ENCODE measurements around the gene KDM6B.

The KDM6B gene

DNA sequence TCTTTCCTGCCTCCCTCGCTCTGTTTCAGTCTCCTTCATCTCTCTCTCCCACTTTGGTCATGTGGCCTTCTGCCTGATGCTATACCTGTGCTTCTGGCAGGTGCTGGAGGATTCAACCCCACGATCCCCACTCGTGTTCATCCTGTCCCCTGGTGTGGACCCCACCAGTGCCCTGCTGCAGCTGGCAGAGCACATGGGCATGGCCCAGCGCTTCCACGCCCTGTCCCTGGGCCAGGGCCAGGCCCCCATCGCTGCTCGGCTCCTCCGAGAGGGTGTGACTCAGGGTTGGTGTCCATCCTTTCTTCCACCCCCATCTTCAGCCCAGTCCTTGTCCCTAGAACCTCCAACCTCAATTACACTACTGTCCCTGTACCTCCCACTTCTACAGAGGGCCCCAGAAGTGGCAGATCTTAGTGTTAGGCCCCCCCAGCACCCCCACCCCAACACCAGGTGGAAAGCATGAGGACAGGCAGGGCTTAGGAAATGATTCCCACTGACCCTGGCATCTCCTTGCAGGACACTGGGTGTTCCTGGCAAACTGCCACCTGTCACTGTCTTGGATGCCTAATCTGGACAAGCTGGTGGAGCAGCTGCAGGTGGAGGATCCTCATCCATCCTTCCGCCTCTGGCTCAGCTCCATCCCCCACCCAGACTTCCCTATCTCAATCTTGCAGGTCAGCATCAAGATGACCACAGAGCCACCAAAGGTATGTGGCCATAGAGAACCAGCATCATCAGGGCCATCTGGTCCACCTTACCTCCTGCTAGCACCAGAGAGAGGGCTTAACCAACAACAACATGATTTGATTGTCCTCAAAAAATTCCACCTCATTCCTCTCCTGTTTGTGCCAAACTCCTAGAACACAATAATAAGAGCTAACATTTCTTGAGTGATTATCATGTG, 9.7 kb upstream of the KDM6B start:
- no peak for DNase-seq

DNA sequence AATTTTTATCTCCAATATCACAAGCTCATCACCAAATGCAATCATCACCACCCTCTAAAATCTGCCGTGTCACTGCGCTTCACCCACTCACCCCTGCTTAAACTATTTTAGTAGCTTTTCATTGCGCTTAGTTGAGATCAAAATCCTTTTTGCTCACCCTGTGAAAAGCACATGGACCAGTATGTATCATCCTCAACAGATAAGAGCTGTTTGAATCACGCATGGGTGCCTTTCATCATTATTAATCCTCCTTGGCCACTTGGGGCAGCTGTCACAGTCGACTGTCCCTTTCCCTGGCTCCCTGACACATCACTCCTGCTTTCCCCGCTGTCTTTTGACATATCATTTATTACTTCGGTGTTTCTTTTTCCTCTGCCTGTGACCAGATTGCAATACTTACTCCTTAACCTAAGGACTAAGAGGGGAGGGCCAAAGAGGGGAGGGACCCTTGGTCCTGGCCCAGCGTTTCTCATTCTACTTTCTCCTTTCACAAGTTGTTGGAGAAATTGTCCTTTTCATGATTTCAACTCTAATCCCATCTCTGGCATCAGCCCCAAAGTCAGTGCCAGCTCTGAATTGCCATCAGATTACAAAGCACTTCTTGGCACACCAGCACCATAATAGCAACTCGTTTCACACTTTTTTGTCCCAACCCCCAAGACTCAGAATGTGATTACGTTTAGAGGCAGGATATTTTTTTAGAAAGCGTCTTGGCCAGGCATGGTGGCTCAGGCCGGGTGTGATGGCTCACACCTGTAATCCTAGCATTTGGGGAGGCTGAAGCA, 8.6 kb upstream of the KDM6B start:
- DNase-seq, result no peak

DNA sequence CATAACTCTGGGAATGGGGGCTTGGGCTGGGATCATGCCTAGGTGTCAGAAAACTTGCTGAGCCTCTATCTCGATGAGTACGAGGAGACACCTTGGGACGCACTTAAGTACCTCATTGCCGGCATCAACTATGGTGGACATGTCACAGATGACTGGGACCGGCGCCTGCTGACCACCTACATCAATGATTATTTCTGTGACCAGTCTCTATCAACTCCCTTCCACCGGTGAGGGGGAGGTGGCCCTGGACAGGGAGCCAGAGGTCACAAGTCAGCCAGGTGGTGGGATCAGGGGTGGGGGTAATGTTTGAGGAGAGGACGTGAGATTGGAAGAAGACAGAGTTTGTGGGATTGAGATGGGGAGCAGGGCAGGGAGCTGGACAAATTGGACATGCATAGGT, 3.4 kb upstream of the KDM6B start:
- no peak for DNase-seq

DNA sequence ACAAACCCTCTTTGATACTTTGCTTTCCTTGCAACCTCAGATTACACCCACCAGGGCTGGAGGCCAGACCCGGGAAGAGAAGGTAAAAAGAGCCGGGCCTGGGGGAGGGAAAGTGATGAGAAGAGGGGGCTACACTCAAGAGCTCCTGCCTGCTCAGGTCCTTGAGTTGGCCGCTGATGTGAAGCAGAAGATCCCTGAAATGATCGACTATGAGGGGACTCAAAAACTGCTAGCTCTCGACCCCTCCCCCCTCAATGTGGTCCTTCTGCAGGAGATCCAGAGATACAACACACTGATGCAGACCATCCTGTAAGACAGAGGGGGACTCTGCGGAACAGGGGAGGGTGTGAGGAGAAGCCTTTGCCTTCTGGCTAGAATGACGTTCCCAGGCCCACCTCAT, 2.8 kb upstream of the KDM6B start:
- no peak for DNase-seq

DNA sequence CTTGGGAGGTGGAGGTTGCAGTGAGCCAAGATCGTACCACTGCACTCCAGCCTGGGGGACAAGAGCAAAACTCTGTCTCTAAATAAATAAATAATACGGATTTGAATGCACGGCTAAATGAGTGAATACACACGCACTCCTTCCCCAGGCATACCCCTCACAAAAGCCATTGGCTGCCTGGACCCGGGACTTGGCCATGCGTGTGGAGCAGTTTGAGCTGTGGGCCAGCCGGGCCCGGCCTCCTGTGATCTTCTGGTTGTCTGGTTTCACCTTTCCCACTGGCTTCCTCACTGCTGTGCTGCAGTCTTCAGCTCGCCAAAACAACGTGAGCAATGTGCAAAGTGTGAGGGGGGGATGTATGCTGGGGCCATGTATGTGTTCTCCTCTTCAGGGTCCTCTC, 1.6 kb upstream of the KDM6B start:
- no peak for DNase-seq

DNA sequence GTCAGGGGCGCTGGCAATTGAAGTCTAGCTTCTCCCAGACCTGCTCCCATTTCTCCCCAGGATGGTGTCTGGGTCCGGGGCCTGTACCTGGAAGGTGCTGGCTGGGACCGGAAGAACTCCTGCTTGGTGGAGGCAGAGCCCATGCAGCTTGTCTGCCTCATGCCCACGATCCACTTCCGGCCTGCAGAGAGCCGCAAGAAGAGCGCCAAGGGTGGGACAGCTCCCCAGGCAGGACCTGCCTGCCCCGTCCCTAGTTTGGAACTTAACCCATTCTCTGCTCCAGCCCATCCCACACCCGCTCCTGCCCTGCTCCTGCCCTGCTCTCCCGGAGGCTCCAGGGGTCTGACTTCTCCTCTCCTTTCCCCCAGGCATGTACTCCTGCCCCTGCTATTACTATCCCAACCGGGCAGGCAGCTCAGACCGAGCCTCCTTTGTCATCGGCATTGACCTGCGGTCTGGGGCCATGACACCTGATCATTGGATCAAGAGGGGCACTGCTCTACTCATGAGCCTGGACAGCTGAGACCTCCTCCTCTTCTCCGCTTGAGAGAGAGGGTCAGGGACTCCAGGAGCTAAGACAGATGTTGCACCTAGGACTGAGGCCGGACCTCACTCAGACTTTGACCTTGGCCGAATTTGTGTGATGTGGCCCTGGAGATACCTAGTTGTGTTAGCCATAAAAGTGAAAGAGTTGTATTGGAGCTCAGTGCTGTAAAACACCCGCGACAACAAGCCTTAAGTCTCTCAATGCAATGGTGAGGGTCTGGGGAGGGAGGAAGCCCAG, 814 bp upstream of the KDM6B start:
- DNase-seq, result no peak

DNA sequence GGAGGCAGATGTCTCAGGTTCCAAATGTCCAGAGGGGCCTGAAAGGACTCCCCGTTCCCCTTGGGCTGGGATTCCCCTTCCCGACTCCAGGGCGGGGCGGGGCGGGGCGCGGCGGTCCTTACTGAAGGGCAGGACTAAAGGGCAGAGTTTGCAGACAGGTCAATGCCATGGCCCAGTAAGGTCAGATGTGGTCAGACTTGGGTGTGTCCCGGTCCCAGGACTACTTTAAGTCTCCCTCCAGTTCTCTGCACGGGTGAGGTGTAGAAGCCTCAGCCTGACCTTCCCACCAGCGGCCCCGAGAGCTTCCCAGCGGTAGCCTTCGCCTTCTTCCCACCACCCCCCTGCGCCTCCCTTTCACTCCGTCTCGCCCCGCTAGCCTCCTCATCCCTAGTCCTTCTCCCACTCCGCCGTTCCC, 532 bp downstream of the KDM6B start:
- no peak for DNase-seq

DNA sequence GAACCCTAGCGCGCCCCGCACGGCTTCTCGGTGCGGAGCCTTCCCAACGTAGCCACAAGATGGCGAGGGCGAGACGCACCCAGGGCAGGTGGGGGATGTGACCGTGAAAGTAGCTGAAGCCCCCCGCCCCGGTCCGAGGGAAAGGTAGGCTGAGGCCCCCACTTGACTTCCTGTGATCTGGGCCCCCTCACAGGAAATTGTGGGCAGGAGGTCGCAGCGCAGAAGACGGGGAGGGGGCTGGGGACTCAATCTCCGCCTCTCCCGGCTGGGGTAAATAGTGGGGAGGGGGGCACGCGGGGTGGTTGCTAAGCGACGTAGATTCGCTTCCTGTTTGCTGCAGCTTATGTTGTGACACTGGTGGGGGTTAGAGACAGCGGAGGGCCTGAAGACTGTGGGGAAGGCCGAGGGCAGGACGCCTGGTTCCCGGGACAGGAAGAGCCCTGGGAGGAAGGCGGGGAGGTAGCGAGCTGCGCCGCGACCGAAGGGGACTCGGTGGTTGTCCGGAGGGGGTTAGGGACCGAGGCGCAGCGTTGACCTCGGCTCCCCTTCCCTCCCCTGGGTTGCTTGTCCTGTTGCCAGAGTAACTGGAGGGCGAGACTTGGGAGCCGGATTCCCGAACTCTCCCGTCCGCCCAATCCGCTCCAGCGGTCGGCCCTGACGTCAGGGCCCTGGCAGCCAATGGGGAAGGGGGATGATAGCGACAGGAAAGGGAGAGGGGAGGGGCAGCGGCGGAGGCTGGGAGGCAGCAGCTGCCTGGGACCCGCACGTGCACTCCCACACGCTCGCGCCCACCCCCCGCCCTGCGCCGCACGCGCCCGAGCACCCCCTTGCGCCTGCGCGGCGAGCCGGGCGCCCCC, 1.2 kb downstream of the KDM6B start:
- peak; percentile 96 for DNase-seq

DNA sequence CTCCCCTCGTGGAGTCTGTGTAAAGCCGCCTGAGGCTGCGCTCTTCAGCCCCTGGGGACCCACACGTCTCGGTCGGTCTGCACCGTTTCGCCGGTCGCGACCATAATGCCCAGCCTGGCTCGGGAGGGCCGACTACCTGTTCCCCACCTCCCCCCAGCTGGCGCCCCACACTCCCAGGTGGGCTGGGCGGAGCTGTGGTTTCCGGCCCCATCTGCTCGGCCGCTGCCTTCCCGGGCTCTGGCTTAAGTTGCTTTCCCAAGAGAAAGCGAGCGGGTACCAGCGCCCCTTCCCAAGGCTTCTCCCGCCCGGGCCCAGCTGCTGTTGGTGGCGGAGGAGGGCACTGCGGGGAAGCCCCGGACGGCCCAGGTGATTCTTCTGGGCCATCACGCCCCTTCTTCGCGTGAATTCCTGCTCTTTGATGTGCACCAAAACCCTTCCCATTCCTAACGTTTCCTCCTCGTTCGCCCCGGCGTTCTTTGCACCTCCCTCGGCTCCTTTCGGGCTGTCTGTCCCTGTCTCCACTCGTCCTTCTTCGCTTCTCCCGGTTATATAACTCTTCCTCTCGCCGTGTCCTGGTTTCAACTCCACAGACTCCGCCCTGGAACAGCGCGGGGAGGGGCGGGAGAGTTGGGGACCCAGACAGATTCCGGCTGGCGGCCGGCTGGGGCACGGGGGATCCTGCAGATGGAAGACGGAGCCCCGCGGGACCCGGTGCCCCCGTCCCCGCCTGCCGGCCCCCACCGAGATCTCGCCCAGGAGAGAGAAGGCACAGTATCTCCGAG, 2.0 kb downstream of the KDM6B start:
- DNase-seq, result peak; percentile 58

DNA sequence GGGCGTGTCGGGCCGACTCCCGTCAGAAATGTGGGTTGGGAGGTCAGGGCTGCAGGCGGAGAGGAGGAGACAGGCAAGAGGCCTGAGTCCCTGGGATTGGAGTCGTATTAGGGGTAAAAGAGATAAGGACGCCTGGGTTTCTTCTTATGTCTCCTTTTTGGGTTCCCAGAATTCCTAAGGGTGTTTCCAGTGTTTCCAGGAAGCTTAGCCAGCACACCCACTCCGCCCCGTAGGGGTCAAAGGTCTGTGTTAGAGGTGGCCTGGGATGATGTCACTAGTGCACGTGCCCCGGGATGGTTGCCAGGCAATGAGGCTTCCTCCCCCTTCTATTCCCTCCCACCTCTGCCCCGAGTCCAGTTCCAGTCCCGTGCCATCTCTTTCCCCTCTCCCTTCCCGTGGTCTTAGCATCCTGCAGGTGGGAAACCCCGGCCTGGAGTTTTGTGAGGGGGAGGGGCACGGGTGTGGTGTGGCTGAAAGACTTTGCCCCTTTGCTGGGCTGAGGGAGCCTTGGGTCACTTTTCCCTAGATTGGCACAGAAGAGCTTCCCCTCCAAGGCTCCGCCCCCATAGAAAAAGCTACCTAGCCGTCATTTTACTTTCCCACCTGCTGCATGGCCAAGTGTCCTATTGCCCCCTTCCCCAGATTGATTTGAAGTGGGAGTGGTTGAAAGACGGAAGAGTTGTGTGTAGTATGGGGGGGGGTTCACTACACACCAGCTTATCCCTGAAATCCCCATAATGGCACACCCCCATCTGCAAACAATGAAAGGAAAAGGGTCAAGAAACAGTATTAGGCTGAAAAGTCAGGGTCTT, 2.8 kb downstream of the KDM6B start:
- DNase-seq, result peak; percentile 99

DNA sequence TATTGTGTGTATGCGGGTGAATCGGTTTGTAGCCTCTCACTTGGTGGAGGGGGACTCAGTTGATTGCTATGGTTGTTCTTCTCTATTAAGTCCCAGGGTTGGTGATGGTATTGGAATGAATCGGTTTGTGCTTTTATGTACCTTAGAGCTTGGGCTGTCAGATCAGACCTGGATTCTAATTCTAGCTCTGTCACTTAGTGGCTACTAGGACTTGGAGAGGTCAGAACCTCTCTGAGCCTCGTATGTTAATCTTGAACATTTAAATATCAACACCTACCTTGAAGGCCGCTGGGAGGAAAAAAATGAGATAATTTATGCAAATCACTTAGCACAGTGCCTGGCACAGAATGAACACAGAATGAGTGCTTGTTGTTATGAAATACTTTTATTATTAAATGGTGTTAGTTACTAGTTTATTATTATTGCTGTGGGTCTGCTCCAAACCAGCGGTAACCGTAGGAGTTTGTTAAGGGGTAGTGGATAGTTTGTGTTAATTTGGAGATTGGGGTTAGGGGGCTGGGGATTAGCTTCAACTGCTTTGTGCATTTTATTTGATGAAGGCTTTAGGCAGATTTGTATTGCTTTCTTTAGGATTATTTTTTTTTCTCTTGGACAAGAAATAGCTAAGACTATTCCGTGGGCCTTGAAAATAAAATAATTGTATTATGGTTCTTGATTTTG, 3.5 kb downstream of the KDM6B start:
- DNase-seq, result peak; percentile 37

DNA sequence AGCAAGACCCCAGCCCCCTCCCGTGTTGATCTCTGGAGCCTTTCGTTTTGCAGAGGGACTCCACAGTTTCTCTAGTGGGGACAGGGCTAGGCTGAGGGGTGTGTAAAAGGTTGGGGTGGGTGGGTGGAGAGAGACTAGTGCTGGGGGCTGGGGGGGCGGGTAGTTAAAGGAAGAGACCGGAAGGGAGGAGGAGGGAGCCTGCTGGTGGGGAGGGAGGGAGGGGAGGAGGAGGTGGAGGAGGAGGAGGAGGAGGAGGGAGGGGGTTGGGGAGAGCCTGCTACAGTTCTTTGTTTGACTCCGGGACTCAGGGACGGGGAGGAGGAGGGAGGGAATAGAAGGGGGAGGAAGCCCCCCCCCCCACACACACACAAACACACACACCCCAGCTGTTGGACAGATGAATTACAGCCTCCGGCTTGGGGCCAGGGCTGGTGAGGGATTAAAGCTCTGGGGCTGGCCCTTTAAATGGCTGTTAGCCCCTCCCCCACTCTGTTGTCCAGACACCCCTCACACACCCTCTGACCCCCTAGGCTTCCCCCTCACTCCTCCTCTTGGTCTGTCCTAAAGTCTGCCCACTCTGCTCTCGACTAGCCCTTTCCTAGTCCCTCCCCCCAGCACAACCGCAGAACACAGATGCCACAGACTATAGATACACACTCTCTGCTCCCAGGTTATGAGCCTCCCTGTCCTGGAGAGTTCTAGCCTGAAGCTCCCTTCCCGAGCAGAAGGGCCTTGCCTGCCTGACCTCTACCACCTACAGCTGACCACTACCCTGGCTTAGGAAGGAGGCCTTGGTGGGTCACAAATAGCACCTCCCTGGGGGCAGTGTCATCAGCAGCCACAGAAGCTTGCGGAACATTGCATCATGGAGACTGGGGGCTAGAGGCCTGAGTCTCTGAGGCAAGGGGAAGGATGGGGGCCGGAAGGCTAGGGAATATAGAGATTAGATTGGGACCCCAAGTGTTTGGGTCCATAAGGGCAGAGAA, 4.4 kb downstream of the KDM6B start:
- peak; percentile 45 for DNase-seq

DNA sequence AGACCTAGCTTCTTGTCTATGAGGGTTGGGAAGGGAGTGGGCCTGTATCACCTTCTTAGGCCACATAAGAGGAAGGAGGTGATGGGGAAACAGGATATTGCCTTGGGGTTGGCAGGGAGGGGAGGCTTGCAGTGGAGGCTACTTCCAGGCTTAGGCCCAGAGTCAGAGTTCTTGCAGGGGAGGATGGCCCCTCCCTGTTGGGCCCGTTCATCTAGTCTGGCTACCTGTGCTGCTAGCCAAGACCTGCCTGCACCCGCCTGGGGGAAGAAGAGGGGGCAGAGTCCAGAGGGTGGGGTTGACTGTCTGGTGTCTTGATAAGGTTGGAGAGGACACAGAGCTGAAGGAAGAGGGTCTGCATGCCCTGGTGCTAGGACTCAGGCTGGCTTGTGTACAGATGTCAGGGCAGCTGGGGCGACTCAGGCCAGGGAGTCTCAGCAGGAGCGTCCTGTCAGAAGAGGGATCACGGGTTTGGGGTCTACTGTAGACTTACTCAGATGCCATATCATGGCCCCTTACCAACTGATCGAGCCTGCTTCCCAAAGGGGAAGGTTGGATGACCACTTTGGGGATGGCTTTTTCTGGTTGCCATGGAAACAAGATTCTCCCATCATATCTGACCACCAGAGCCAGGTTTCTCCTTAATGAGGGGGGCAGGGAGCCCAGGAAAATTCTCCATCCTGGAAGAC, 5.3 kb downstream of the KDM6B start:
- DNase-seq, result no peak

DNA sequence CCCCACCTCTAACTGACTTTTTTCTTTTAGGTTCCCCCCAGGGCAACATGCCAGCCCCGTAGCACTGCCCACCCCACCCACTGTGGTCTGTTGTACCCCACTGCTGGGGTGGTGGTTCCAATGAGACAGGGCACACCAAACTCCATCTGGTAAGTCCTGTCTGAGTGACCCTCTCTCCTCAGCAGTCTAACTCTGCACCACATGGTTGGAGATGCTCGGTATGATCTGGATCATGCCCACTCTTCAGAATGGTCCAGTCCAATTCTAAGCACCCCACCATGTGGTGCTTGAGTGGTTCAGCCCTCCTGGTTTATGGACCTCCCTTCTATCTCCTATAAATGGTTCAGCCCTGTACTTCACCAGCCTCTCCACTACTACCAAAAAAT, 5.9 kb downstream of the KDM6B start:
- no peak for DNase-seq

DNA sequence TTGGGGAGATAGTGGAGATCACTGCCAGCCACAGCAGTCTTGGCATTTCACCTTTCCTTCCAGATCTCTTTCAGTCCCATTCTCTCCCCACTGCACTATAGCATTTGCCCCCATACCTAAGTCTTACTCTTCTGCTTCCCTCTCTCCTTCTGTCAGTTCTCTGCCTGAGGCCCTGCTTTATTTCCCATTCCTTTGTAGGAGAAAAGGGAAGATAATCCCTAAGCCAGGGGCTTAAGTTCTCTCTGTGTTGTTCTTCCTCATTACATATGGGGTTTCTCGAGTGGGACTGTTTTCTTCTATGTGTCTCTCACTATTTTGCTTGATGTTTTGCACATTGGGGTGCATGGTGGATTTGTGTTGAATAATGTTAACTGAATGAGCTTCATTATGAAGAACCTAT, 6.4 kb downstream of the KDM6B start:
- DNase-seq, result no peak

DNA sequence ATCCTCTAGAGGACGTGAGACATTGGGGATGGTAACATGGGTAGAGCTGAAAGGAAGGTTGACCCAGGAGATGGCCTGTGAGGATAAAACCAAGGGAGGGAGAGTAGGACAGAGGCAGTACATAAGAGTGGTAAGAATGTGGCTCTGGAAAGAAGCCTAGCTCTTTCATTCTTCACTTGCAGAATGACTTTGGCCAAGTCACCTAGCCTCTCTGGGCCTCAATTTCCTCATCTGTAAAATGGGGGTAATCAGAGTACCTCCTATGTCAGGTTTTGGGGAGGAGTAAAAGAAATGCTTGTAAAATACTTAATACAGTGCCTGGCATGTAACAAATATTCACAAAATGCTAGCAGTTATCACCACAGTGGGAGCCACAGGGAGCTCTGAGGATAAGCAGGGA, 6.9 kb downstream of the KDM6B start:
- no peak for DNase-seq

DNA sequence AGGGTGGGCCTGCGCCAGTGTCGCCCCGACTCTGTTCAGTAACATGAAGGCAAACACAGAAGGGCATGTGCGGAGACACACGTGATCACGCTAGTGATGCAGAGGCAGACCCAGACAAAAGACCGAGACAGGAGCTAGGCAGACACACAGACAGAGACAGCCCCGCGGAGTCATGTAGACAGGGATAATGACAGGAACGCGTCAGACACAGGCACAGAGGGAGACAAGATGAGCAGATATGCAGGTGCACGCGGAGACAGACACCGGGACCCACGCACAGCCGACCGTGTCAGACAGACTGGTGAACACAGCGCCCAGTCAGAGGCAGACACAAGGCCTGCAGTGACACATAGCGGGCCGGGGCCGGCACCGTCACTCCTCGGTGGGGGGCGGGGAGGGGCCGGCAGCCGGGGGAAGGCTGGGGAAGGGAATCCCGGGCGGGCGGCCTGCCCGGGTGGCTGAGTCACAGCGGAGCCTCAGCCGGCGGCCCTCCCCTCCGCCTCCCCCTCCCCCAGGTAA, 7.4 kb downstream of the KDM6B start:
- DNase-seq, result peak; percentile 40

DNA sequence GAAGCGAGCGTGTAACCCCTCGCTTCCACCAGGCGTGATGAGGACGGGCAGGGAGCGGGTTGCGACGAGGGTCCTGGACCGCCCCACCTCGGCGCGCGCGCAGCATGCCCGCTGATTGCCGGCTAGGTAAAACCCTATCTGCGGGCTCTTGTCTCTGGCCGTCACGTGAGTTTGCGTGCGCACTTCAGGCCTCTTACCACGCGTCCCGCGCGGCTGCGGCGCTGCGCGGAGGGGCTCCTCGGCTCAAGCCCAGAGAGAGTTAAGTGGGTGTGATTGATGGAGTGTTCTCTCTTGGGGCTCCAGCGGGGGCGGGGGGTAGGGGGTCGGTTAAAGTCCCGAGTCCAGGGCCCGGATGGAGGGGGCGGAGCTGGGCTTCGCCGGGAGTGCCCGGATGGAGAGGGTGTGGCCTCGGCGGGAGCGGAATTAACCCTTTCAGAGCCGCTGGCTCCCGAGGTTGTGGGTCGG, 7.9 kb downstream of the KDM6B start:
- DNase-seq, result peak; percentile 89

Measured in DMS79 (cell line).